Activated gamma-delta T cell treated with Interleukin-2 at 50 U/mL for 16 hours (primary cell): Measurements from ENCODE around the gene PITPNC1.
"Not testable (repeated sequence)": the region's sequence is repeated elsewhere in the genome, so short reads cannot be mapped to it uniquely, and the experiment has no call there.

Experiments
- DNase-seq: peaks from one replicate; pipeline ENCODE4 v3.0.0-alpha.2; 2020

PITPNC1 gene

DNA sequence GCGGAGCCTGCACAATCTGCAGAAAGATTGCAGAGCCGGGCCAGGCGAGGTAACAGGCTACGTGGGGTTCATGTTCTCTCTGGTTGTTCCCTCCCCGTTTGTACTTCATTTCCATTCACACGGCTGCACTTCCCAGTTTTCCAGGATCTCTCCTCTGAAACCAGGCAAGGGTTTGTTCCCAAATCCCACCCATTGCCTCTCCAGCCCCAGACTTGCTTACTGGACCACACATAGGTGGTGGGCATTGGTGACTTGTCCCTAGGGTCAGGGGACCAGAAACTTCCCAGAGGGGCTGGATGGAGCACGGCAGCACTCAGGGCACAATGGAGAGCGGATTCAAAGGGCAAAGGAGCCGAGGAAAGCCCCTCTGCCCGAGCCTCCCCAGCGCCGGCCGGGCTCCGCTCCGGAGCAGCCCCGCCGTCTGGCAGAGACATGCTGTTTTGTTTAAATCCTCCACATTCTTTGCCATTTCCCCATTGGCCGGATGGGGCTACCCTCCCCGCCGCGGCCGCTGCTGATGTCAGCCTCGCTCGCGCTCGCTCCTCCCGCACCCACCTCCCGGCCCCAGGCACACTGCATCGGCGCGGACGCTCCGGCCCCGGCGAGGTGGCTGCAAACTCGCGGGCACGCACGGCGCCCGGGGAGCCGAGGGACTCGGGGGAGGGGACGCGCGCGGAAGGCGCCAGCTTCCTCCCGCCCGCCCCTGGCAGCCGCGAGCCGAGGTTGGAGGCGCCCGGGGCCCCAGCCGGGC lies at the start of gene PITPNC1:
Gene PITPNC1 (plus strand): TSS at position 545 of the 751 bp plus-strand sequence.
- peak; percentile 86 for DNase-seq

DNA sequence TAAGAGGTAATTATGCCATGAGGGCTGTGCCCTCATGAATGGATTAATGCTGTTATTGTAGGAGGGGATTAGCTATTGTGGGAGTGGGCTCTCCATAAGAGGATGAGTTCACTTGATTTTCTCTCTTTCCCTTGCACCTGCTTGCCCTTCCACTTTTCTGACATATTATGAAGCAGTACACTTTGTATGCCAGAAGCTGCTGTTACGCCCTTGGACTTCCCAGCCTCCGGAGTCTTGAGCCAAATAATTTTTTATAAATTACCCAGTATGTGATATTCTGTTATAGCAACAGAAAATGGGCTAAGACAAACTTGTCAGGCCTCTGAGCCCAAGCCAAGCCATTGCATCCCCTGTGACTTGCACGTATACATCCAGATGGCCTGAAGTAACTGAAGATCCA lies 49.1 kb upstream of the PITPNC1 start:
- no peak for DNase-seq

DNA sequence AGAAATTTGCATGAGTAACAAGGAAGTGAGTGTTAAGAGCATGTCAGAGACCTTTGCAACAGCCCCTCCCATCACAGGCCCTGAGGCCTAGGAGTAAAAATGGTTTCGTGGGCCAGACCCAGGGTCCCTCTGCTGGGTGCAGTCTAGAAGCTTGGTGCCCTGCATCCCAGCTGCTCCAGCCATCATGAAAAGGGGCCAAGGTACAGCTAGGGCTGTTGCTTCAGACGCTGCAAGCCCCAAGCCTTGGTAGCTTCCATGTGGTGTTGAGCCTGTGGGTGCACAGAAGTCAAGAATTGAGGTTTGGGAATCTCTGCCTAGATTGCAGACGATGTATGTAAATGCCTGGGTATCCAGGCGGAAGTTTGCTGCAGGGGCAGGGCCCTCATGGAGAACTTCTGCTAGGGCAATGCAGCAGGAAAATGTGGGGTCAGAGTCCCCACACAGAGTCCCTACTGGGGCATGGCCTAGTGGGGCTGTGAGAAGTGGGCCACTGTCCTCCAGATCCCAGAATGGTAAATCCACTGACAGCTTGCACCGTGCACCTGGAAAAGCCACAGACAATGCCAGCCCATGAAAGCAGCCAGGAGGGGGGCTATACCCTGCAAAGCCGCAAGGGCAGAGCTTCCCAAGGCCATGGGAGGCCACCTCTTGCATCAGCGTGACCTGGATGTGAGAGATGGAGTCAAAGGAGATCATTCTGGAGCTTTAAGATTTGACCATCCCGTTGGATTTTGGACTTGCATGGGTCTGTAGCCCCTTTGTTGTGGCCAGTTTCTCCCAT lies 45.5 kb upstream of the PITPNC1 start:
- DNase-seq, result not testable (repeated sequence)

DNA sequence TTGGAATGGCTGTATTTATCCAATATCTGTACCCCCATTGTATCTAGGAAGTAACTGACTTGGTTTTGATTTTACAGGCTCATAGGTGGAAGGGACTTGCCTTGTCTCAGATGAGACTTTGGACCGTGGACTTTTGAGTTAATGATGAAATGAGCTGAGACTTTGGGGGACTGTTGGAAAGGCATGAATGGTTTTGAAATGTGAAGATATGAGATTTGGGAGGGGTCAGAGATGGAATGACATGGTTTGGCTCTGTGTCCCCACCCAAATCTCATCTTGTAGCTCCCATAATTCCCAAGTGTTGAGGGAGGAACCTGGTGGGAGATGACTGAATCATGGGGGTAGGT lies 44.9 kb upstream of the PITPNC1 start:
- not testable (repeated sequence) for DNase-seq

DNA sequence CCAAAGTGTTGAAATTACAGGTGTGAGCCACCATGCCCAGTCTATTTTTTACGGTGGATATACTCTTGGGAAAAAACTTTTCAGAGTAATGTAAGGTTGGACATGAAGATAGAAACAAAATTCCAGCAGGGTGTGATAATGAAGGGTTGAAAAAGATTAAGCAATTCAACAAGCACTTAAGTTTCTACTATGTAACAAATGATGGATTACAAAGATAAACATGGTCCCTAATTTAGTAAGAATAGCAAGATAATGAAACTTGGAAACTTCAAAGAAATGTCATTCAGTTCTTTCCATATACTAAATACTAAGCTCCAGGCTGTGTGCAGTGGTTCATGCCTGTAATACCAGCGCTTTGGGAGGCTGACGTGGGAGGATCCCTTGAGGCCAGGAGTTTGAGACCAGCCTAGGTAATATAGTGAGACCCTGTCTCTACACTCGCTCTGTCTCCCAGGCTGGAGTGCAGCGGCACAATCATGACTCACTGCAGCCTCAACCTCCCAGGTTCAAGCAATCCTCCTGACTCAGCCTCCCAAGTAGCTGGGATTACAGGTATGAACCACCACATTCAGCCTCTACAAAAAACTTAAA lies 41.7 kb upstream of the PITPNC1 start:
- no peak for DNase-seq

DNA sequence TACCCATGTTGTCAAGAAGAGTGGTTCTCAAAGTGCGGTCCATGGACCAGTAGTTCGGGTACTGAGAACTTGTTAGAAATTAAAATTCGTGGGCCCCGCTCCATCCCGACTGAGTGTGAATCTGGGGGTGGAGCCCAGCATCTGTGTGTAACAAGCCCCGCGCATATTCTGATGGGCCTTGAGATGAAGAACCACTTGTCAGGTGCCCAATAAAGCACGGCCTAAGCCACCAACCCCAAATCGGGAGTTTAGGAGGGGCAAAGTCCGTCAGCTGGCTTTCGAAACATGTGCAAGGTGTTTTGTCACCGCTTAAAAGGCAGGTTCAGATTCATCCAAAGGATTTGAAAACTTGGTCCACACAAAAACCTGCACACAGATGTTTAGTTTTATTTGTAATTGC lies 40.2 kb upstream of the PITPNC1 start:
- DNase-seq, result no peak

DNA sequence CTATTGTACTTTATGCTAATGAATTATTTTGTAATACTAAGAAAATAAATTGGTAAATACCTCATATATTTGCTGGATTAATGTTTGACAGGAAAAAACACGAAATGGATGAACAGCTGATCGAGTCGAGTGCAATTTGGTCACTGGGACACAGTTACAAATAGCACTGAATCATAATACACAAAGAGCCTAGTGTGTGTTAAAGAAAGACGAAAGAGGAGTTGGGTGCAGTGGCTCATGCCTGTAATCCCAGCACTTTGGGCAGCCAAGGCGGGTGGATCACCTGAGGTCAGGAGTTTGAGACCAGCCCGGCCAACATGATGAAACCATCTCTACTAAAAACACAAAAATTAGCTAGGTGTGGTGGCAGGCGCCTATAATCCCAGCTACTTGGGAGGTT lies 38.7 kb upstream of the PITPNC1 start:
- DNase-seq, result not testable (repeated sequence)

DNA sequence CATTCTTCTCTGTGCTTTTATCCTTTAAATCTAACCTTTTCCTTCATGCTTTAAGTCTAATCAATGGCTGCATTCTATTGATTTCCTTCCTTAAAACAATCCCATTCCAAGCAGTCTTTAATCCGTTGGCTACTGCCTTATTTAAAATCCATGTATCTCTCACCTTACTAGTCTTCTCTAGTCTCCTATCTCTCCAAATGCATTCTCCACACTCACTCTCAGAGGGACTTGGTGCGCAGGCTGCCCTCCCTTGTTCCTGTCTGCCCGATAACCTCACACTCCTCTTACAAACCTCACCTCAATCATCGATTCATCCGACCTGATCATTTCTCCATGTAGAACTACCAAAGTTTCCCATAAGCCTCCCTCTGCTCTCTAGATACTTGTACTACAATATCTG lies 33.8 kb upstream of the PITPNC1 start:
- DNase-seq, result no peak

DNA sequence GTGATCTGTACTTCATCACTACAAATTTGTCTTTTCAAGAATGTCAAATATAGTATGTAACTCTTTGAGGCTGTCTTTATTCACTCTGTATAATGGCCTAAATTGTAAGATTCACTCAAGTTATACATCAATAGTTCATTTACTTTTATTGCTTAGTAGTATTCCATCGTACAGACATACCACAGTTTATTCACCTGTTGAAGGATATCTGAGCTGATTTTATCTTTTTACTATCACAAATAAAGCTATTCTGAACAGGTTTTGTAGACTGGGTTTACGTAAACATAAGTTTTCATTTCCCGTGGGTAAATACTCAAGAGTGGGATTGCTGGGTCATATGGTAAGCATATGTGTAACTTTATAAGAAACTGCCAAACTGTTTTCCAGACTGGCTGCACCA lies 29.3 kb upstream of the PITPNC1 start:
- DNase-seq, result no peak

DNA sequence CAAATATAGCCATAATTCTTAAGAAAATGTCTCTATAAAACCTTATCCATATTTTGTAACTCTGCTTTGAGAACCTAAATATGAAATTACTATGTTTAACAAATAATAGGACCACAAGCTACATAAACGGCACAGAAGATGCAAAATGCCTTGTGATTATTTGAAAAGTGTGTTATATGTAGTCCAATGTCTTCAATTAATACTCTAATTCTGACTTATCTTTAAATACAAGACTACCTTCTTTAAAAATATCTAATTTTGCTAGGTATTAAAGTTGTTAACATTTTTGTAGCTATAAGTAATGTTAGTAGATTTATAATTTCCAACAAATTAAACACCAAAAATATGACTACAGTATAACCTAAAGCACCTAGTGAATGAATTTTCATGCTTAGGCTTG lies 27.7 kb upstream of the PITPNC1 start:
- no peak for DNase-seq

DNA sequence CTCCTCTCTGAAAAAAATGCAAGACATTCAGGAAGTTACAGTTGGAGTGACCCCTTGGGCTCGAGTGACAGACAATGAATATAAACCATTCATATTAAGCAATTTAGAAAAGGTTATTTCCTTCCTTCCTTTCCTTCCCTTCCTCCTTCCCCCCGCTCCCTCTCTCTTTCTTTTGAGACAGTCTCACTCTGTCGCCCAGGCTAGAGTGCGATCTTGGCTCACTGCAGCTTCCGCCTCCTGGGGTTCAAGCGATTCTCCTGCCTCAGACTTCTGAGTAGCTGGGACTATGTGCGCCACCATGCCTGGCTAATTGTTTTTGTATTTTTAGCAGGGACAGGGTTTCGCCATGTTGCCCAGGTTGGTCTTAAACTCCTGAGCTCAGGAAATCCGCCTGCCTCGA lies 23.9 kb upstream of the PITPNC1 start:
- DNase-seq, result no peak

DNA sequence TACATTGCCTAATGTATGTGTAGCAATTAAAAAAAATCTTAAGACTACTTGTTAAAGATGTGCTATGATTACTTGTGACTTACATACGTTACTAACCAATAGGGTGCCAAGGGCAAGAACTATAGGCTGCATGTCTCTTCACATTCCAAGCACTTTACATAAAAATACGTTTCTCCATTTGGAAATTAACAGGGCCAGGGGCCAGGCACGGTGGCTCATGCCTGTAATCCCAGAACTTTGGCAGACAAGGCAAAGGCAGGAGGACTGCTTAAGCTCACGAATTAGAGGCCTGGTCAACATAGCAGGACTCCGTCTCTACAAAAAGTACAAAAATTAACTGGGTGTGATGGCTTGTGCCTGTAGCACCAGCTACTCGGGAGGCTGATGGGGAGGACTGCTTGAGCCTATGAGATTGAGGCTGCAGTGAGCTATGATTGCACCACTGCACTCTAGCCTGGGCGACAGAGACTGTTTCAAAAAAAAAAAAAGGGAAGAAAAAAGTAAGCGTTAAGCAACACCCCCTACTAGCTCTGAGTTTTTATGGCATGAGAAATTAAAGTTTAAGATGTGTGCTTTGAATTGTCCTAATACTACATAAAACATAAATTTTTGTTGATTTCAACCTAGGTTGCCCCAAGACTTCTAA lies 23.0 kb upstream of the PITPNC1 start:
- no peak for DNase-seq

DNA sequence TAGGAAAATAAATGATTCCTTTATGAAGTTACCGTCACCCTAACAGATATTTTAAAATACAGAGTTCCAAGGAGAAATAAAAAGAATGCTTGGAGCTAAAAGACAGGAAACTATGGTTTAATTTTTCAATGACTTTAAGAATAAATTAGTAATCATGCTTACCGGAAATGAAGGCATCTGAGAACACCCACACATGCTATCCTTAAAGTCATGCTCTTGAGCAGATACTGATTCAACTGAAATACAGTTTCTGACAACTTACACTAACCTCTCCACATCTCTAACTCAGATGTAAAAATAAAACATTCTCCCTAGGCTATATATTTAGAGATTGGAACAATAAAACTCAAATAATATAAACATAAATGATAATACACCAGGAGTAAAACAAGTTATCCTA lies 18.5 kb upstream of the PITPNC1 start:
- DNase-seq, result no peak

DNA sequence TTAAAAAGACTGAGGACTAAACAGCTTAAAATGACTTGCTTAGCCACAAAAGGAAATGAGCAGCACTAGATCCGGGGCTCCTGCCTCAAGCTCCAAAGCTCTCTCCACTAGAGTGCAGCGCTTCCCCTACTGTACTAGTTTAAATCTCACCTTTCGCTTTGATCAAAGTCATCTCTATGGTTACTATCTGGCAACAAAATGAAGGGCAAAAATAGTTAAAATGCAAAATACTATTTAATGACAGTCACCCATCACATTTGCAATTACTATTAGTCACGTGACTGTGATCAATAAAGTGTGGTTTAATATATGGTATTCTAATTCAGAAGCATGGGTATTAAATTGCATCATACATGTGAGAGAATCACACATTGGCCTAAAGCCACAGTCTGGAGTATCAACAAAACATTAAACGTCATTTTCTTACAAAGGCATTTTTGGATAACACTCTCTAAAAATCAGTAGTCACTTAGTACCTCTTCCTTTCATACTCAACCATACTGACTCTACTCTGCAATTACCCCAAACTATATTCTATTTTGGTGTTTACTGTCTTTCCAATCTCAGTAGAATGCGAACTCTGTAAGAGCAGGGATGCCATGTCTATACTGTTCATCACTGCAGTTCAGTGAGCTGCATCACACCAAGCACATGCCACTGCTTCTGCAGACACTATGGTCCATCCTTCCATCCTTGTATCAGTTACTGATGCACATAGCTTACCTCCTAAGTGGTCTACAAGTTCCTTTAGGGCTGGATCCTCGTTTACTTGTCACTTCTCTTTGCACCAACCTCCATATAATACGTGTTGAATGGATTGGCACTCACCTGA lies 16.9 kb upstream of the PITPNC1 start:
- peak; percentile 36 for DNase-seq

DNA sequence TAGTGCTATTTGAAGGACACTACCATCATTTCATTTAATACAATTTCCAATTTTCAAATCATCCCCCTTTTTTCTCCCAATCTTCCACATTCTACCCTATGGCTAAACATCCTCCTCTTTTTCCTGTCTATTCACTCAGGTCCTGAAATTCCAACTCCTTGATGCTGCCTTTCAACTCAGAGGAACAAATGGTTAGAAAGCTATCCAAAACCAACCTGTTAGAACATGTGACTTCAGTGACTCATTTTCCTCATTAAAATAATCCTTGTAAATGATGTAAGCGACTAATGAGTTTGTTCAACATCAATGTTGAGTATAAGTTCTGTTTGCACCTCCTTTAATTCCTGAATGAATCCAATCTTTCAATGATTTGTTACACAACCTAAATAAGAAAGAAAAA lies 16.2 kb upstream of the PITPNC1 start:
- no peak for DNase-seq

DNA sequence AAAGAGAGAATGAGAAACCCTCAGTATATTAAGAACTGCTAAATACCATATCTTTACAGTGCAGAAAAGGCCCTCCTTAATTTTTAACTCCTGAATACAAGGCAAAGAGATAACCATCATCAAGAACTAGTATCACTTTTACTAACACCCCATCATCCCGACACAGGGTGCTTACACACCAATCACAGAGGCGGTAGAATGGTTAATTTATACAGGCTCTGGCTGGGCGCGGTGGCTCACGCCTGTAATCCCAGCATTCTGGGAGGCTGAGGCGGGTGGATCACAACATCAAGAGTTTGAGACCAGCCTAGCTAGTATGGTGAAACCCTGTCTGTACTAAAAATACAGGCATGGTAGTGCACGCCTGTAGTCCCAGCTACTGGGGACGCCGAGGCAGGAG lies 14.9 kb upstream of the PITPNC1 start:
- DNase-seq, result no peak

DNA sequence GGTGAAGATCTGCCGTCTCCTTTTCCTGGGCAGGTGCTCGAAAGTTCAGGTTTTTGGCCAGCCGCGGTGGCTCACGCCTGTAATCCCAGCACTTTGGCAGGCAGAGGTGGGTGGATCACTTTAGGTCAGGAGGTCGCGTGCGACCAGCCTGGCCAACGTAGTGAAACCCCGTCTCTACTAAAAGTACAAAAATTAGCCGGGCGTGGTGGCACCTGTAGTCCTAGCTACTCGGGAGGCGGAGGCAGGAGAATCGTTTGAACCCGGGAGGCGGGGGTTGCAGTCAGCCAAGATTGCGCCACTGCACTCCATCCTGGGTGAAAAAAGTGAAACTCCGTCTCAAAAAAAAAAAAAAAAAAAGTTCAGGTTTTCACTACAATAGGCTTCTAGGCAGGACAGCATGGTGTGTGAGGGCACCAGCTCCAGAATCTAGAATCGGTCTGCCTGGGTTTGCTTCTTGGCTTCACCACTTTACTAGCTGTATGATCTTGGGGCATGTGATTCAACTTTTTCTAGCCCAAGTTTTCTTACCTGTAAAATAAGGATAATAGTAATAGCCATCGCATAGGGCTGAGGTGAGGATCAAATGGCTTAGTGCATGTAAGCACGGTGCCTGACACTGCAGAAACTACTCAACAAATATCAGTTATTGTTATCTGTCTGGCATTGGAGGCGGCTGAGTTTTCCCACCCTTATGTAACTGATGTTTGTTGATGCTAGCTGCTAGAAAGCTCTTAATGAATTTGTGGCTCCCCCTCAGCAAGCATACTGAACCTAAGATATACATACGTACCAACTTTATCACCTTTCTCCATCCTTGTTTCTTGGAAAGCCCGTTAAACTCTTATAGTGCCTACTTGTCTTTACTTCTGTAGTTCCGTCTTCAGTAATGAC lies 12.0 kb upstream of the PITPNC1 start:
- DNase-seq, result no peak

DNA sequence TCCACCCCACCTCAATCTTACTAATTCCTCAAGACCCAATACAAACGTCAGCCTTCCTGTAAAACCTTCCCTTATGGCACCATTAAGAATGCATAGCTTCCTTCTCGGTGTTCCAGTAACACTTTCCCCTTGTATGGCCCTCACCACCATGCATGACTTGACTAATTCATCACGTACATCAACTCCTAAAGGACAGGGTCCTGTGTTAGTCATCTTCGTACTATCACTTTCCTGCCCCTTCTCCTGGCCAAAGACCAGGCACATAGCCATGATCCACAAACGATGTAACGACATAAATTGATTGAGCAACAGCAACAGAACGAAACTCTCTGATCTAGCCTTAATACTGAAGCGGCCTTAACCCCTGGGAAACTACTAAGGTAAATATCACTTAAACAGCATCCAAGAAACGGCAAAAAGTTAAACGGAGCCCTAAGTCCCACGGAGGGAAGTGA lies 11.3 kb upstream of the PITPNC1 start:
- DNase-seq, result no peak

DNA sequence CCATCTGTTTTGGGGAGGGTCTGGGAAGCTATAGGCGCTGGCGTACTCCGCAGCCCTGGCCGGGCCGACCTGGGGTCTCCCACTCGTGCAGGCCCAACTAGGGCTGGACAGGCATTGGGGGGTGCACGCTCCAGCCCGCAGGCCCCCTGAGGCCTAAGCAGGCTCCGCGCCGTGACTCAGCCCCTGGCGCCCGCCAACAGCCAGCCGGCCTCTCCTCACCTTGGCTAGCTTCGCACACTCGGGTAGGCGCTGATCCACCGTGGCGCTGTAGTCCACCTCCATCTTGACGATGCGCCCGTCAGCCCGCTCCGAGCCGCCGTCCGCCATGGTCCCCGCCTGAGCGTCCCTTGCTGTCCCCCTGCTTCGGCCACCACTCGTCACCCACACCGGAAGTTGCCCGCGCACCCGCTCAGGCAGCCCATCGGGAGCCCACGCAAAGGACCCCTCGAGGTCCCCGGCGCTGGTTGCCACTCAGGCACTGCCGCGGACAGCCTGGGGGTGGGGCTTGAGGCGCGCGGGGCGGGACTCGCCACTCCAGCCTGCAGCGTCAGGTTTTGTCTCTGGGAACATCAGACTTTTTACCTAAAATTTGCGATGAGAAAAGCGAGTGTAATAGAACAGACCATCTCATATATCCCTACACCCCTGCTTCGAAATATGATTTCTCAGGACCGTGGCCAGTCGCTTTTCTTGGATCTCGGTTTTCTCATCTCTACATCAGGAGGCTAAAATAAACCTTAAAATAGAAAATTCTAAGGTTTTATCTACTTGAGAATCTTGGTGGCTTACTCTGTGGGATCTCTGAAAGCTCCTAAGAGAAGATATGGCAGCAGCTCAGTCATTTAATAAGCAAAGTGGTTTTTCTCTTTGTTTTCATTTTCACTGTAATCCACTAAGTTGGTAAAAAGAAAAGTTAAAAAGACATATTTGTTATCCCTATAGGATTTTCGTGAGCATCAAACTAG lies 10.6 kb upstream of the PITPNC1 start, which contains the start of gene PSMD12:
Gene PSMD12 (minus strand): TSS at position 385 of the 965 bp plus-strand sequence. CDS start 58 bp downstream, at position 327.
- peak; percentile 93 for DNase-seq

DNA sequence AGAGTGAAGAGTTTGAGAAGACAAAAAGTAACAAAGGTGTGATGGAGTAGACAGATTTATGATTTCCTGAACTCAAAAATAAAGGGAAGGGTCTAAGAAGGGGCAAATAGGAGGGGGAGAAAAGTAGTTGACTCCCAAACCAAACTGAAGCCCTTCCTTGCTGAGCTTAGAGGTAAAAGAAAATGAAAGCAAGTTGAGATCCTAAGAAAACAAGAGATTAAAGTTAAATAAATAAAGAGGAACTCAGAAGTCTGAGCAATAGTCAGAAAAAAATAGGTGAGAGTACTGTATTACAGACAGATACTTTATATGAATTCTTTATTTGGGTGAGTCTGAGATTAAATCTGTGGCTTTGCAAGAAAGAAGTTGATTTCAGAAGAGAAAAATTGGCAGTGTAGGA lies 7.4 kb upstream of the PITPNC1 start:
- DNase-seq, result no peak
